Coronary artery (tissue), 2 donors: ENCODE measurements around the gene CACNA2D3.

Experiments used
- DNase-seq: peaks from one replicate; pipeline ENCODE4 v3.0.0-alpha.2; 2017; ENCODE audit warnings: low spot score
- H3K27ac ChIP-seq, 2 donors: fragments of 200-600 bp; sonication (generic); one replicate each; pipeline ENCODE4 v1.5.1; 2016 to 2019
- H3K4me3 ChIP-seq: fragments of 200-600 bp; sonication (generic); 2 replicates; pipeline ENCODE4 v1.5.1; 2016; ENCODE audit warnings: mild to moderate bottlenecking, moderate library complexity
- TF ChIP-seq, protein P1 (sequence below): fragments of 200-600 bp; sonication (generic); IDR thresholded peaks from one replicate; pipeline ENCODE4 v1.5.1; 2019; ENCODE audit warnings: antibody characterized with exemption

The CACNA2D3 gene

GRCh38 chr3:54486317-54486716 lies 364.0 kb downstream of the CACNA2D3 start:
- H3K4me3 ChIP-seq, result no peak overlapping the region
- no peak overlapping the region for H3K27ac ChIP-seq
- DNase-seq, result no peak
- TF ChIP-seq, protein P1, sequence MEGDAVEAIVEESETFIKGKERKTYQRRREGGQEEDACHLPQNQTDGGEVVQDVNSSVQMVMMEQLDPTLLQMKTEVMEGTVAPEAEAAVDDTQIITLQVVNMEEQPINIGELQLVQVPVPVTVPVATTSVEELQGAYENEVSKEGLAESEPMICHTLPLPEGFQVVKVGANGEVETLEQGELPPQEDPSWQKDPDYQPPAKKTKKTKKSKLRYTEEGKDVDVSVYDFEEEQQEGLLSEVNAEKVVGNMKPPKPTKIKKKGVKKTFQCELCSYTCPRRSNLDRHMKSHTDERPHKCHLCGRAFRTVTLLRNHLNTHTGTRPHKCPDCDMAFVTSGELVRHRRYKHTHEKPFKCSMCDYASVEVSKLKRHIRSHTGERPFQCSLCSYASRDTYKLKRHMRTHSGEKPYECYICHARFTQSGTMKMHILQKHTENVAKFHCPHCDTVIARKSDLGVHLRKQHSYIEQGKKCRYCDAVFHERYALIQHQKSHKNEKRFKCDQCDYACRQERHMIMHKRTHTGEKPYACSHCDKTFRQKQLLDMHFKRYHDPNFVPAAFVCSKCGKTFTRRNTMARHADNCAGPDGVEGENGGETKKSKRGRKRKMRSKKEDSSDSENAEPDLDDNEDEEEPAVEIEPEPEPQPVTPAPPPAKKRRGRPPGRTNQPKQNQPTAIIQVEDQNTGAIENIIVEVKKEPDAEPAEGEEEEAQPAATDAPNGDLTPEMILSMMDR, result no peak

DNA sequence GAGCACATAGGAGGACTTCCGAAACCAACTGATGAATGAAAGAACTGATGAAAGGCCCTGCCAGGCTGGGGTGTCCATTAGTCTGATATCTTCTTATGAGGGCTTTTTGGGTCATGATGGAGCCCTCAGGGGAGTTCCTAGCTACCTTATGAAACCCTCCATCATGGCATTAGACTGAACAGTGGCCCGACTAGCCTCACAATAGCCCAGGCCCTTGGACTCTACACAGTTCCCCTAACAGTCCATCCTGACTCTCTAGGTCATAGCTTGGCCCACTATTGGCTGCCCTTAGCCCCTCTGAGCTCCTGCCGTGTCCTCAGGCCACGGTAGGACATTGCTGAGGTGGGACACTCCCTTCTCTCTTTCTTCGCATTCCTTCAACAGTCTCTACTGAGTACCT lies 365.9 kb downstream of the CACNA2D3 start:
- no peak overlapping the region for H3K27ac ChIP-seq

DNA sequence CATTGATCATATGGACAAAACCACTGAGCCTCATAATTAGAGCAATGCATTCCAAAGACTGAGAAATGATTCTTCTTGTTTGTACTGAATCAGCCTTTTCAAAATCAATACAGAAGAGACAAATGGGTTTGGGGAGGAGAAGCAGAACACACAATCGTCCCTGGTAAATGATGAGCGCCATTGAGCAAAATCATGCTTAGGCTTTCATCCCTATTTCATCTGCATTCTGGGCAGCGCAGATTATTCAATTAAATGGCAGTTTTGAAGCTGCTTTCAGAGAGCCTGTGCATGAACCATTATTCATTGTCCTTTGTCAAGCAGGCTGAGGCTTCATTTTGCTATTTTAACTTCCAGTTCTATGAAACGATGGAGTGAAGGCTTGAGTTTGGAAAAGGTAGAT lies 371.9 kb downstream of the CACNA2D3 start:
- no peak overlapping the region for H3K27ac ChIP-seq
- TF ChIP-seq, protein P1, result no peak
- DNase-seq, result no peak
- H3K4me3 ChIP-seq, result no peak overlapping the region

More for the DNA sequence above, 365.9 kb downstream of the CACNA2D3 start:
- DNase-seq, result no peak
- no peak overlapping the region for H3K4me3 ChIP-seq
- TF ChIP-seq, protein P1, result no peak

GRCh38 chr3:54506603-54507002 lies 384.3 kb downstream of the CACNA2D3 start:
- Histone ChIP-seq H3K4me3 (no peak overlapping the region), H3K27ac (no peak overlapping the region)
- TF ChIP-seq, protein P1, result no peak
- DNase-seq, result no peak

- TF ChIP-seq, protein P1, result no peak
- DNase-seq, result no peak
- Histone ChIP-seq H3K4me3 (no peak overlapping the region), H3K27ac (no peak overlapping the region)
These were observed 385.6 kb downstream of the CACNA2D3 start for GRCh38 chr3:54507876-54508460.

- no peak for DNase-seq
- H3K27ac ChIP-seq, result no peak overlapping the region
- TF ChIP-seq, protein P1, result no peak
- no peak overlapping the region for H3K4me3 ChIP-seq
These were observed 388.2 kb downstream of the CACNA2D3 start for GRCh38 chr3:54510506-54510905.

- TF ChIP-seq, protein P1, result no peak
- H3K27ac ChIP-seq, result no peak overlapping the region
- DNase-seq, result no peak
These were observed 389.5 kb downstream of the CACNA2D3 start for GRCh38 chr3:54511766-54512365.

More at GRCh38 chr3:54511766-54512365, 389.5 kb downstream of the CACNA2D3 start:
- H3K4me3 ChIP-seq, result no peak overlapping the region
